A375 (cell line): Measurements from ENCODE around the gene ARF6. TPM values are rescaled to one million over a fixed set of nuclear protein-coding genes. Genes with fewer than 3 reads are reported as not detected.

Experiments
- small RNA-seq: library from RNA; depleted of rRNA; stranded (forward); fragments of <200 nt; gene quantifications from one replicate; pipeline ENCODE3, GENCODE V24; 2014
- total RNA-seq: library from RNA; depleted of rRNA; stranded (reverse); fragments of >200 nt; shearing (Covaris generic); gene quantifications from 2 replicates; pipeline ENCODE4 v1.2.3, GENCODE V29; 2014; rRNA removed

Gene ARF6
- 37.2 and 40.3 TPM in 2 replicates for total RNA-seq

DNA sequence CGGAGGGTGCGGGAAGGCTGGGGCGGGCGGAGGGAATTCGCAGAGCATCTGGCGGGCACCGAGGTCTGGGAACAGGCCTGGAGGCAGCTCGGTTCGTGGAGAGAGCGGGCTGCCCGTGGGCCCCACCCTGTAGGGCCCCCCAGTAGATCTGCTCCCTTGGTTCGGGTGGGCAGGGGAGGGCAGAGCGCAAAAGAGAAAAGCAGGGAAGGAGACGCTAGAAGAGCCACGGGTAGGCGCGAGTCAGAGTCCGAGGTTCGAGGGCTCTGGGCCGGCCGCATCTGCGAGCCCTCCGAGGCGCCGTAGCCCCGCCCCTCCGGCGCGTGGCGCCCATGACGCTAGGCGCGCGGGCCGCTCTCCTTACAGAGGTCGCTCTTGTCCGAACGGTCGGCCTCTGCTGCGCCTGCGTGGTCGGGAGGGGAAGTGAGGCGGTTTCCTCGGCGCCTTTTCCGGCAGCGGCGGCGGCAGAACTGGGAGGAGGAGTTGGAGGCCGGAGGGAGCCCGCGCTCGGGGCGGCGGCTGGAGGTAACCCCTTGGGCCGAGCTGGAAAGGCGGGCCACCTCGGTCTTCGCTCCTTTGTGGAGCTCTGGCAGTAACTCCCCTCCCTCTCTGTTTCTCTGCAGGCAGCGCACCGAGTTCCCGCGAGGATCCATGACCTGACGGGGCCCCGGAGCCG lies at the start of gene ARF6:
TSS of gene ARF6 (plus strand) at position 447 of the 673 bp plus-strand sequence. CDS start 655 bp downstream, outside the sequence.

GRCh38 chr14:49852301-49853157 lies 40.4 kb upstream of the ARF6 start, which contains the start of gene NEMF:
TSS of gene NEMF (minus strand) at chr14:49852788. CDS start at chr14:49852753, 35 bp downstream.

Small RNAs within 50 kb of the gene (small RNA-seq; reads per million reads assigned to genes)
- gene RF00017, result not detected
- 39.3 reads per million, percentile 94 among the genes with 10 or more reads in this experiment for gene RN7SL2
- 8.8 reads per million, percentile 88 among the genes with 10 or more reads in this experiment for gene RN7SL3
- gene RNU6-189P, result not detected

Other genes starting within 250 kb of the ARF6 start
- 11.4 and 13.8 TPM in 2 replicates for gene POLE2, start 204.9 kb upstream of the ARF6 start, total RNA-seq
- 0.68 and 0.80 TPM in 2 replicates for gene KLHDC1, start 200.0 kb upstream of the ARF6 start, total RNA-seq
- gene KLHDC2, start 124.9 kb upstream of the ARF6 start, total RNA-seq, result 44.6 and 46.9 TPM in 2 replicates
- 32.3 and 35.5 TPM in 2 replicates for gene NEMF, start 40.3 kb upstream of the ARF6 start, total RNA-seq
- gene VCPKMT, start 223.5 kb downstream of the ARF6 start, total RNA-seq, result 6.0 and 6.9 TPM in 2 replicates